ENCODE results near the gene BCL2.

BCL2 gene

DNA sequence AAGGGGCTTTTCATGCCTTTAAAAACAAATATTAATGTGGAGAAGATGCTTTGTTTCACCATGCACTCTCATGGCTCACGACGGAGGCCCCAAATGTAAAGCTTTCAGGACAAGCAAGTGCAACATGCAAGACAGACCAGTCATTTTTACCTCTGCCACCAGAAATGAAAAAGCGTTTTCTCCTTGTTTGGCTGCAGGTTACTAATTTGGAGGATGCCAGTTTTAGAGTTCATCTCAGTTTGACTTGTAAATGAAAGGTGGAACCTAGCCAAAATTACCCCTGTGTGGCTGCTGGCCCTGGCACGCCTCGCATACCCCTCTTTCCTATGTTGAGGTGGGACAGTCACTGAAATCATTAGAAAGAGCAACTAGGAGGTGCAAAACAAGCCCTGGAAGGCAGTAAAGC, 138.6 kb downstream of the BCL2 start:
- no peak for DNase-seq (ENCODE audit: low read depth)

DNA sequence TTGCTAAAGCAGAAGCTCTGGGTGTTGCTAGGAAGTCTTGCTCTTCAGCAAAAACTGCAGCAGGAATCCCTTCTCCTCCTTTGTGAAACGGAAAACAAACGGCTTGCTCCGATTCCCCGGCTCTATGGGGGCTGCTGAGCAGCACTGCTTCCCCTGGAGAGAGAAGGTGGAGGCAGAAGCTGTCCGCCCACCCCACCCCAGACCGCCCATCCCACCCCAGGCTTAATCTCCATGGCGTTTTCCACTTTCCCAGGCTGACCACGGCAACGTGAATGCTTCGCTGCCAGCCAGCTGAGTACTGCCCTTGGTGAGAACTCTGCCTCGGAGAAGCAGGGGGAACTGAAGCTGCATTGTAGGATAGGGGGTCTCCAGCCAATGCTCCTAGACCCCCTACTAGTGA, 139.2 kb downstream of the BCL2 start:
- DNase-seq (ENCODE audit: low read depth): no peak

DNA sequence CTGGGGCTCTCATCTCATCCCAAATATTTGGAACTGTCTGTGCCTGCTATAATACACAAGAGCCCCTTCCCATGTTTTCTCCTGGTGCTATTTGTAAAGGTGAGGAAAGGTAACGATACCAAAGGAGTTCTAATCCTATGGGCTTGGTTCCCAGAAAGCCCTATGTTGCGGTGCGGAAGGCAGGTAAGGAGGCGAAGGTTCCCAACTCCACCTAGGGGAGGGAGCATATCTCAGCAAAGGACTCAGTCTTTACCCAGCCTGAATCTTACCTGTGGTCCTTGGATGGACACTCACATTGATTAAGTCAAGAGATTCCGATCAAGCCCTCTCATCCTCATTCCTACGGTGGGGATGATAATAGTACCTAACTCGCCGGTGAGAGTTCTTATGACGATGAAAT, 140.1 kb downstream of the BCL2 start:
- DNase-seq (ENCODE audit: low read depth): no peak

DNA sequence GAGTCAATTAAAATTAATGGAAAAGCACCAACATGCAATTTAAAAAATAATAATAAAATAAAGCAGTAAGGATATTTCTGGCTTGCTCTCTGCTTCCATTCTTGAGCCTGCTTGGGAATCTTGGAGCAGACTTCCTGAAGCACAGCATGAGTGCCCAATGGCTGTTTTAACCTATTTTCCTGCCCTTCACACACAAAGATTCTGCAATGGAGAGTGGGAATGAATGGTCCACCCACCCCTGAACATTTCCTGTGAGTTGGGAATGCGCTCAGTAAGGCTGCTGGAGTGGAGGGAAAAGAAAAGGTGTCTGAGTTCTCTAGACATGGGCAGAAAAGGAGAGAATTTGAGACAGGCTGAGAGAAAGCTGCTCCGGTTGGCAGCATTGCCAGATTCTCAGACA, 140.6 kb downstream of the BCL2 start:
- no peak for DNase-seq (ENCODE audit: low read depth)

DNA sequence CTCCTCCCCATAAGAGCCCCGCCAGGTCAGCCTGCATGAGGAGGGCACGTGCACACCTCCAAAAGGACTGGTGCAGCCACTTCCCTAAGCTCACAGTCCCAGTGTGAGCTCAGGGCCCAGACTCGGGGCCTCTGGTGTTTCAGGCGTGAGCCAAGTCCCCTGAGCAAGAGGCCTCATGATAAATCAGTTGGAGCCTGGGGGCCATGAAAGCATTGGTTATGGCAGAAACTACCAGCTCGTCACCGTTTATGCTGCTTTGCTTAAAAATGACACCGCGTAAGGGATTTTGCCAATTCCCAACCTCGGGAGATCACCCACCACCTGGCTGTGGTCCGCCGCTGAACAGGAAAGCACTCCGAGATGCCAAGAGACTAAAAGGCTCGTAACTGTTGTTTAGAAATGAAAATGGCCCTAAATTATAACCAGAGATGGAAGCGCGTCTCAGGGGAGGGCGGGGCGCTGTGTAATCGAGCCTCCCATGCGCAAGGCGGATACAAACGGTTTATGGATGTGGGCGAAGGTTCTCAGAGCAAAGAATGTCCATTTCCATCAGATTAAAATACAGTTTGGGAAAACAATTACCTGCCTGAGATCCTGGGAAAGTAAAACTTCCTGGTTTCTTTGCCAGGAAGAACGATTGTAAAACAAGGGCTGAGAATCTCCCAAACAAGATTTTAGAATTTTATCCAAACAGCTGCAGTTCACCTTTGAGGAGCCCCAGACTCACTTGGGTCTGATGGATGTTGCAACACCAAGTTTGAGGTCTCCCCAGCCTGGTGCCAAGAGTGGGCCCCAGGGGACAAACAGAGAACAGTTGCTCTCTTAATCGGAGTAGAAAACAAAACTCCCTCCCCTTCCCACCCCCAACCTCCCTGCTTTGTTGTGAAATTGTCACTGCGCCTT, 141.4 kb downstream of the BCL2 start:
- DNase-seq (ENCODE audit: low read depth): no peak

DNA sequence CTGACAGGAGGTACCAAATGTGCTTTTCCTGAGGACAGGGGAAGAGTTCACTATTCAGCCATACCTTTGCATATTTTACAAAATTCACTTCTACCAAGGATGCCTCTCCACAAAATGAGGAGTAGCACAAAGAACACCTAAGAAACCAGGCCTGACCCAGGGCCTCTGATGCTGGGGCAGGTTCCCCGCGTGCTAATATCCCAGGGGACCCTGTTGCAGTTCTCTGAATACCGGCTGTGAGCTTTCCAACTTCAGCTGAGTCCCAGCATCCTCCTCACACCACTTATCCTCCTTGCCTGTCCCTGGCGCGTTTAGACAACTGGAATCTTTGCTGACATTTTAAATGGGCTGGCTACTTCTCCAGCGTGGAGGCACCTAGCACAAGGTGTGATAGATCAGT, 142.3 kb downstream of the BCL2 start:
- no peak for DNase-seq (ENCODE audit: low read depth)

DNA sequence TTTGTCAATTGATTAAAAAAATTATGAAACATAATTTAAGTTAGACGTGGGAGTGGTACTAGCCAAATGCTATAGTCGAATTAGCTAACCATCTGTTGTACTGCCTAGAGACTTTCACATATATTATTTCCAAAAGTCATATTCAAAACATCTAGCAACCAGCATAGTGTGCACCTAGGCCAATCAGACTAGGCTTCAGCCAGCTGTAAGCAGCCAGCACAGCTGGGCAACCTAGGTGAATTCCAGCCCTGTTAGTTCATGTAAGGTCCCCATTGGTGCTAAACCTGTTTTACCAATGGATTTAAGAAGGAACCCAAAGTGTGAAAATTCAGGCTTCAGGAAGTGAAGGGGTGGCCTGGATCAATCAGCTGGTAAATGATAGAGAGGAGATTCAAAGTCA, 144.3 kb downstream of the BCL2 start:
- DNase-seq (ENCODE audit: low read depth): no peak

DNA sequence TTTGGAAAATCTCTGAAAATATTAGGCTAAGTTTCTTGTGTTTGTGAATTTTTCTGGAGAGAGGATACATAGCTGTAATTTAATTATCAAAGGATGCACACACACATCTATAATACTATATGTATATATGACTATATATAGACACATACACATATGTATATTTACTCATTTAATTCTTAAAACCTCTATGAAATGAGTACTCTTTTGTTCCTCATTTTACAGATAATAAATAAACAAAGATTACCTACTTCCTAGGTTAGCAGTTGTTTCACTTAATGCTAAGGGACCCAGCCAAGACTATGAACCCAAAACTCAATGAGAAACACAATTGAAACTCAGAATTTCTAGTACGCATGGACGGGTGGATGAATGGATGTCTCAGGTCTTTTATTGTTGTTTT, 145.6 kb downstream of the BCL2 start:
- no peak for DNase-seq (ENCODE audit: low read depth)

DNA sequence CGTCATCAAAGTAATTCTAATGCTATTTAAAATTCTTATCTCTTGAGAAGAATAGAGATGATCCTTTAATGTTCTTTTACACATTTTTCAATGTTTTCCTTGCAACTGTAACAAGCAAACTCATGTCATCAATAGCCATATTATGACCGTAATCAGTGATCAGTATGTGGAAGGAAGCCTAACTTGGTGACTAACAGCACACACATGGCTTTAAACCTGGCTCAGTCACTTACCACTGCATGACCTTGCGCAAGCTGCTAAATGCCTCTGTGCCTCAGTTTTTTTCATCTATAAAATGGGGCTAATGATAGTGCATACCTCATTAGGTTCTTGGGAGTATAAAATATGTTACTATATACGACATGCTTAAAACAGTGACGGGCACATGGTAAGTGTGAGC, 149.7 kb downstream of the BCL2 start:
- DNase-seq (ENCODE audit: low read depth): no peak

DNA sequence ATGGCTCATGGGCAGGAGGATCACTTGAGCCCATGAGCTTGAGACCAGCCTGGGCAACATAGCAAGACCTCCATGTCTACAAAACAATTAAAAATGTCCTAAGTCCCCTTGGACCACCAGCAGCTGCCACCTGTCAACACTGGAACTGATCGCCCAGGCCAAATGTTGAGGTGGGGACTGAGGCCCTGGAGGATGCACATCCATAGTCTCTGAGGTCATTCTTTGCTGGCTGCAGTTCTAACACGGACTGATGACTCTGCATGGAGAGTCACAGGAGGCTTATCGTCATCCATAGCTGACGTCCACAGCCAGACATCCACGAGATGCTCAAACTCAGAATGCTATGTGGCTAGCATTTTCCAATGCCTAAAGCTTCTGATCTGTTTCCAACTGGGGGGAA, 151.3 kb downstream of the BCL2 start:
- no peak for DNase-seq (ENCODE audit: low read depth)

DNA sequence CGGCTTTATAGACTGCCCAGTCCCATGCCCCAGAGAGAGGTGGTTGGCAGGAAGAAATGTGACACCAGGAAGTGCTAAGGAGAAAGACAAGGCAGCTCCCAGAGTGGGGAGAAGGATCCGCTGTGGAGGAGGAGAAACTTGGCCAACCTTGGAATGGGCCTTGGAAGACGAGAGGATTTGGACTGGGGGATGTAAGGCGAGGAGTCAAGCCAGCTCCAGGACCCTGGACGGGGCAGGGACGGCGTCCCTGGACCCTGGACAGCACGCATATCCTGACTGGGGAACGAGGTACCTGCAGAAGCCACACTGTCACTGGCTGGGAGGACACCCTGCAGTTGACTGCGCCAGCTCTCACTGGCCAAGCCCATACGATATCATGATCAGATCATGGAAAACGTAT, 153.4 kb downstream of the BCL2 start:
- no peak for DNase-seq (ENCODE audit: low read depth)

DNA sequence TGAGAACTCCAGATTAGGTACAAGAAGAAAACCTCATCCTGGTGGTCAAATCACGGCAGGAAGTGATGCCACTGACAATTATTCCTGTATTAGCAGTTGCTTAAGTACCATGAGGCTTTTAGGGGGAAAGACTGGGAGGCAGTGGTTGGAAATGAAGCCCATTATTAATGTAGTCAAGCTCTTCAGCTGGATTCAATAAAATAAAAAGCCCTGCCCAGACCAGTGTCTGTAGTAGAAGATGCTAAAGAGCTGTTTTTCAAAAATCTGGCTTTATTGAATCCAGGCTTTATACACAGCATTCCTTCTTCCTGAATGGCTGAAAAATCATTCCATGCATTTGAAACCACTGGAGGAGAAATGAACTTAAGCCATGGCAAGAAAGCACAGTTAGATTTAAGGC, 155.2 kb downstream of the BCL2 start:
- DNase-seq (ENCODE audit: low read depth): no peak

DNA sequence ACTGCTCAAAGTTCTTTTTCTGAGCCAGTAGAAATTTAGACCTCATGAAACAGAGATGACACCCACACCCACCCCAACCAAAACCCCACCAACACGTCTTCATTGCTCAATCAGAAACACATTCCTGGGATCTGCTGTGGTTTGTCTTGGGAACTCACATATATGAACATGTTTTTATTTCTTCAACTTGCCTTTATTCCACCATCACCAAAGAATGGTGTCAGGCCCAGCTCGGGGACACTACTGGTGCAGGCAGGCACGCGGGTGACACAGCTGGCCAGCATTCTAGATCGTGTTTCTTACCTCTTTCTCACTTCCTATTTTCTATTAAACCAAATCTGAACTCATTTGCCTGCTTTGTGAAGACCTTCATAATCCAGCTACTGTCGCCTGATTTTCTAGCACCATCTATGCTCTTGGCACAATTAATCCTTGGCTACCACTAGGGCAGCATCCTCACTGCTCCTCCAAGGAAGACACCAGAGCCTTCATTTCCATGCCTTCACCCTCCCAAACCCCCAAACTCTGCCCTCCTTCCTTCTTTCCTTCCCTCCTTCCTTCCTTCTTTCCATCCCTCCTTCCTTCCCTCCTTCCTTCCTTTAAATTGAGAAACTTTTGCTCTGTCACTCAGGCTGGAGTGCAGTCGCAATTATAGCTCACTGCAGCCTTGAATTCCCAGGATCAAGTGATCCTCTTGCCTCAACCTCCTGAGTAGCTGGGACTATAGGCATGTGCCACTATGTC, 157.1 kb downstream of the BCL2 start:
- peak; percentile 13 for DNase-seq (ENCODE audit: low read depth)

DNA sequence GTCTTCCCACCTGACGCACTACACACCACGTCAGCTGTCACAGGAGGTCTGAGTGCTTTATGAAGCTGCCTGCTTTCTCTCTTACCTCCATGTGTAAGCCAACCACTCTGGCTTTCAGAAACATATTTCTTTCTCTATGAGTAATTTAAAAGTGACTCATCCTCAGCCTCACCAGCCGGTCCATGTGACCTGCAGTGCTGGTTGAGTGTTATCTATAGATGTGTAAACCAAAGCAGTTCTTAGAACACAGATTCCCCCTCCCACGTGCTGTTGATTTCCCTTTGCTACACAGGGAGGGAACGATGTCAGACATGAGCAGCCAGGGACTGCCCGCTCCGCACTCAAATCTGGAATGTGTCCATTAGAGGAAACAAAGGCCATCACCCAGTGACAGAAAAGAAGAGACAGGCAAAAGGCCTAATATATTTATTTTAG, 157.8 kb downstream of the BCL2 start:
- peak; percentile 81 for DNase-seq (ENCODE audit: low read depth)

DNA sequence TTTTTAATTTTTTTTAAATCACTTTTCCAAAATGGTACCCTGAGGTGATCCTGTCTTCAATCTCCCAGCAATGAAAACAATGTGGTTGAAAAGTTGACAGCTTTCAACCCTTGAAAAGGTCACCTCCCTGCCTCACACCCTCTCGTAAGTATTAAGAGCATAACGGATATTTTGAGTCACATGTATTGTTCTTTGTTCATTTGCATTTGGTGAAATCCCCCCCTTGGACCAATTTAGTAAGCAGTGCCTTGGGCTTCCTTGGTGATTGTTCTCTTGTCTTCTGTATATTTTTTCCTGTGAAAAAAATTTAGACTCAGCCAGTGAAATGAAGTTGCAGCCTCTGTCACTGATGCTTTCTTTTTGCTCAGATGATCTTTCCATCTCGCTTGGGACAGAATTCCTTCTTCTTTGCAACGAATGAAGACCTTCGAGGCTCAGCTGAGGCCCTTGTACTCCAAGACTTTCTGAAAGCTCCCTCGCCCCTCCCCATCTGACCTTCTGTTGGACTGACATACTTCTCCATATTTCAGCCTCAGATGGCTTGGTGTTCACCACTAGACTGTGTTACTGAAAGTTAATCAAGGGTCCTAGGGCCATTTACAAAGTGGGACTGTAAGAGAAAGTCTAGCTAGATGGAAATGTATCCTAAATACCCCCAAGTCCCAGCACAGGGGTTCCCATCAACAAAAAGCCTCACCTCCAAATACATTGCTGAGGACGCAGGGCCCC, 158.4 kb downstream of the BCL2 start:
- DNase-seq (ENCODE audit: low read depth): no peak

DNA sequence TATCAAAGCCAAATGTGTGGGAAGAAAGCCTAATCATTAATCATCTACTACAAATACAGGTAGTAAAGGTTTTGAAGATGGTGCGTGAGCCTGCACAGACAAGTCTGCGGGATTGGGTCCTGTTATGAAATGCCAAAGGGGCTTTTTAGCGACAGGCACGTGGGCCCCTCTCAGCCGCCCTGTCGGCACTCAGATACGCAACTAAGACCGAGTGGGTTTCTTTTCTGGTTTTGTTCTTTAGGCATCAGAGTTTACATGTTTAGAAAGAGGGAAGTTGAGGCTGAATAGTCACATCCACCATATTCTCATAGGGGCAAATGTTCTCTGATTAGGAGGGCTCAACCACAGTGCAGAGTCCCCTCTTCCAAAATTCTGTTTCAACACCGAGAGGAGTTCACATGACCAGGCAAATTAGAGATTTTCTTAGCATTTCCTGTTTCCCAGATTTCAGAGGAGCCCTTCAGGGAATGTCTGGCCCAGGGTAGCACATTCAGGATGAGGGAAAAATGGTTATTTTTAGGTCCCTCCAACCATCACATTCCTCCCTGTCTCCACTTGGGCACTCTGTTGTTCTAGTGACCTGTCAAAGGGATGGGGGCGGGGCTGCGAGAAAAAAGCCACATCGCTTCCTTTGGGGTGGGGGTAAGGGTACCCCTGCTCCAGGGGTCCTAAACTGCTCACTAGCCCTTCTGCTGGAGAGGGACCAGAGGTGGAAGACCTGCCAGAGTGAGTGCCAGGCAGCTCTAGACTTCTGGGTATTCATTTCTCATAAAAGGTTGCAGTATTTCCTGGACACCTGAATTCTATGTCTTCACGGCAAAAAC, 159.2 kb downstream of the BCL2 start:
- DNase-seq (ENCODE audit: low read depth): no peak

DNA sequence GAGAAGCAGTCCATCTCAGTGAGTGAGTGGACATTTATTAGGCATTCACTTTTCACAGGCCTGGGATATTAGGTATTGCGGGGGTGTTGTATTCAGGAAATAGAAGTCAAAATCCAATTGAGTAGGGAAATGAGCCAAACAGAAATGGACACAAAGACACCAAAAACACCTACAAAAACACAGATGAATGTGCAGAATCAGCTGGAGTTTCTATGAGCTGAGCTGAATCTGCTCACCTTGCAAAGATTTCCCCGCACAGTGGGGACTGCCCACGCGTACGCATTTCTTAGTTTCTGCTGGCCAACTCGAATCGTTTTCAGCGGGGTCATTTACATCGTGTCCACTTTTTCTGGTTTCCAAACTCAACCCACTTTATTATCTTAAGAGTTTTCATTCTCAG, 160.0 kb downstream of the BCL2 start:
- no peak for DNase-seq (ENCODE audit: low read depth)

DNA sequence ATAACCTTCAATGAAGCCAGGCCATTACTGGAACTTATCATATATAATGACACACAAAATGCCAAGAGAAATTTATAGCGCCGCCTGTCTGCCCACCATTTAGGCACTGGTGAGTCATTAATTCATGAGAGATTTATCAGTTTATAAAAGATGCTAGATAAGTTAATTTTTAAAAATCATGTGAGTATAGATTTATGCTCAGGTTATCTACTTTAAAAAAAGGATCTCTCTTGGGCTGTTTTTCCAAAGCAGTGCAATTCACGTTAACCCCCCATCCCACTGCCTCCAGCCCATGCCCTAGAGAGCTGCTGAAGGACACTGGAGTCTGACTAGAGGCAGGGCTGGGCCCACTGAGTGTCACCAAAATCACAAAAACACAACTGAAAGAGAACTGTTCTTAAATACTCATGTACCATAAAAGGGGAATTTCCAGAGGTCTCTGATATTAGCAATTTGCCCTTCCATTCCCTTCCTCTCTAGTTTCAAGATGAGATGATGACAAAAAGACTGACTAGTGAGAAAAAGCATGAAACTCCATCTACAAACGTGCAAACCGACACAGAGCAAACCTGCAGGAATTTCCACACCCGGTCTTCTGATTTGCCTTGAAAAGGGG, 160.8 kb downstream of the BCL2 start:
- no peak for DNase-seq (ENCODE audit: low read depth)

DNA sequence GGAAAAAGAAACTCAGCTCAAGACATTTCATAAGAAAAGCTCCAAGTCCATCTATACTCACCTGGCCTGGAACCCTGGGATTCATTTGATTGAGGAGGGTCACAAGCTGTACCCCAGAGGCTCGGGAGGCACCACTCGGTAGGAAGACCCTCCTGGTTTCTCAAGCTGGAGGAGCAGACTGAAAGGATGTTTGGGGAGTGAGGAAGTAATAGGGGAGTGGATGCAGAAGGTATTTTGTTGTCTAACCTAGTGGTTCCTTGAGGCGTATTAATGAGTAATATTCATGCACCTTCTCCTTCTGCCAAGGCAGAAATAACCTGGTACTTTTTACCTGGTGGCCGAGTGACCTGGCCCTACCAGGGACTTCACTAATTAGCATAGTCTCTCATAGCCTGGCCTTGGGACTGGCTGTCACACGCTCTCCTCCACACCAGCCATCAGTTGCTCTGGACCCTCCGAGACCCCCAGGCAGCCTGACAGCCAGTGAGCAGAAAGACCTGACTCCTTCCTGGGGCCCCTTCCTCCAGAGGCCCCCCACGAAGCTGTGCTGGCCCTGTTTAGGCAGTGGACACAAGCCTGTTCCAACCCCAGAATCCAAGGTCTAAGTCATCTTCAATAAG, 161.4 kb downstream of the BCL2 start:
- no peak for DNase-seq (ENCODE audit: low read depth)

DNA sequence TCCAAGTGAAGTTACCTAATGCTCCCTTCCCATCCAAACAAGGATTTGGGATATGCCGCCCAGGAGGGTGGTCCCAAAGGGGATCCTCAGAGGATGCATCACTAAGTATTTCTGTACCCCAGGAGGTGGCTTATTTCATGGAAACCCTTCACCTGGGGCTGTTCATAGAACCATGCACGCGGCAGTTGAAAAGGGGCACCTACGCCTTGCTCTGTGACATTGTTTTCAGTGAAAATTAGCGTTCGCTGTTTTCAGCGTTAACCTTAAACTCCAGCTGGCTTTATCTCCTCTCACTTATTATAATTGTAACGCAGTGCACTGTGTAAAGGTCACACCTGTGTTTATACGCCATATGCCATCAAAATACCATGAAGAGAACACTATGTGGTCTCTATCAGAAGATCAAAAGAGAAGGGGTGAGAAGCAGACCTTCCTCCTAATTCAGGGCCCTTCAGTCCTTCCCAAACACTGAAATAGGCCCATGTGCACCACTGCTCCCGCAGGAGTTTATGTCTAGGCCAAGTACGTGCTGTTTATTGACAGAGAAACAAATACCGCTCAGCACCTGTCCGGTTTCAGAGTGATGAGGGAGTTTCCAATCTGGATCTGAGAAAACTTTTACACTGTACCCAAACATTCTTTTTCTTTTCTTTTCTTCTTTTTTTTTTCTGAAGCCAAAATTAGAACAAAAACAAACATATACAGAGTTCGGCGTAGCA, 162.1 kb downstream of the BCL2 start:
- DNase-seq (ENCODE audit: low read depth): no peak
